ENCODE measurements around the gene SELENOM.

DNA sequence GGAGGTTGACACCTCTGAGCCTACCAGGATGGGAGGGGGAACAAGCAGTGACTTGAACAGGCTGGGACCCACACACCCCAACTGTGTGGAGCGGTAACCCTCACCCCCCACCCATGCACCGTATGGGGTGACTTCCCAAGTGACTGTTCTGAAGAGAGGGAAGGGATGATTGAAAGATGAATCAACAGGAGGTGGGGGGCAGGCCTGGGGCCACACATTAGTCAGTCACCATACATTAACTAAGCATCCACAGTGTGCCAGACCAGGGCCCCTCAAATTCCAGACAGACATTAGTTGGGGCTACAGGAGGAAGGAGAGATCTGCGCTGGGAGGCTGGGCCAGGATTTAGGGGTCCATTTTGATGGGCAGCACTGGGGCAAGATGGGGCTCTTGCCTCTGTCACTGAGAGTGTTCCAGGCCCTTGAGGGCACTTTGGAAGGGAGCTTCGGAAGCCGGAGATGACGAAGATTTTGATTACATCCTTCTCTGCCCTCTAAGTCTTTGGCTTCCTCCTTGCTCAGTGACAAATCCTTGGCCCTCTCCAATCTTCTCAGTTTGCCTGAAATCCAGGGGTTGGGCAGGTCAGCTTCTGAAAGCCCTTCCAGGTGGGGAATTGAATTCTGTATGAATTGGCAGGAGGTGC lies 25.3 kb downstream of the SELENOM start:
- TF ChIP-seq, protein P1, sequence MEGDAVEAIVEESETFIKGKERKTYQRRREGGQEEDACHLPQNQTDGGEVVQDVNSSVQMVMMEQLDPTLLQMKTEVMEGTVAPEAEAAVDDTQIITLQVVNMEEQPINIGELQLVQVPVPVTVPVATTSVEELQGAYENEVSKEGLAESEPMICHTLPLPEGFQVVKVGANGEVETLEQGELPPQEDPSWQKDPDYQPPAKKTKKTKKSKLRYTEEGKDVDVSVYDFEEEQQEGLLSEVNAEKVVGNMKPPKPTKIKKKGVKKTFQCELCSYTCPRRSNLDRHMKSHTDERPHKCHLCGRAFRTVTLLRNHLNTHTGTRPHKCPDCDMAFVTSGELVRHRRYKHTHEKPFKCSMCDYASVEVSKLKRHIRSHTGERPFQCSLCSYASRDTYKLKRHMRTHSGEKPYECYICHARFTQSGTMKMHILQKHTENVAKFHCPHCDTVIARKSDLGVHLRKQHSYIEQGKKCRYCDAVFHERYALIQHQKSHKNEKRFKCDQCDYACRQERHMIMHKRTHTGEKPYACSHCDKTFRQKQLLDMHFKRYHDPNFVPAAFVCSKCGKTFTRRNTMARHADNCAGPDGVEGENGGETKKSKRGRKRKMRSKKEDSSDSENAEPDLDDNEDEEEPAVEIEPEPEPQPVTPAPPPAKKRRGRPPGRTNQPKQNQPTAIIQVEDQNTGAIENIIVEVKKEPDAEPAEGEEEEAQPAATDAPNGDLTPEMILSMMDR (IDR thresholded peaks at IDR 0.05; ENCODE audit: low read depth, low read length, poor library complexity, severe bottlenecking) = no peak
- TF ChIP-seq EZH2phosphoT487 (IDR thresholded peaks at IDR 0.05; ENCODE audit: borderline replicate concordance, low read length) = no peak

Data from DOHH2 (cell line).